Measurements from ENCODE around the gene ACMSD. TPM values are rescaled to one million over a fixed set of nuclear protein-coding genes. Genes with fewer than 3 reads are reported as not detected.

The ACMSD gene
- not detected in 2 replicates for total RNA-seq

GRCh38 chr2:134838143-134838620 is at the start of gene ACMSD:
Gene ACMSD, plus strand, starts transcription at chr2:134838616. Its CDS starts 67 bp downstream, at chr2:134838683.

DNA sequence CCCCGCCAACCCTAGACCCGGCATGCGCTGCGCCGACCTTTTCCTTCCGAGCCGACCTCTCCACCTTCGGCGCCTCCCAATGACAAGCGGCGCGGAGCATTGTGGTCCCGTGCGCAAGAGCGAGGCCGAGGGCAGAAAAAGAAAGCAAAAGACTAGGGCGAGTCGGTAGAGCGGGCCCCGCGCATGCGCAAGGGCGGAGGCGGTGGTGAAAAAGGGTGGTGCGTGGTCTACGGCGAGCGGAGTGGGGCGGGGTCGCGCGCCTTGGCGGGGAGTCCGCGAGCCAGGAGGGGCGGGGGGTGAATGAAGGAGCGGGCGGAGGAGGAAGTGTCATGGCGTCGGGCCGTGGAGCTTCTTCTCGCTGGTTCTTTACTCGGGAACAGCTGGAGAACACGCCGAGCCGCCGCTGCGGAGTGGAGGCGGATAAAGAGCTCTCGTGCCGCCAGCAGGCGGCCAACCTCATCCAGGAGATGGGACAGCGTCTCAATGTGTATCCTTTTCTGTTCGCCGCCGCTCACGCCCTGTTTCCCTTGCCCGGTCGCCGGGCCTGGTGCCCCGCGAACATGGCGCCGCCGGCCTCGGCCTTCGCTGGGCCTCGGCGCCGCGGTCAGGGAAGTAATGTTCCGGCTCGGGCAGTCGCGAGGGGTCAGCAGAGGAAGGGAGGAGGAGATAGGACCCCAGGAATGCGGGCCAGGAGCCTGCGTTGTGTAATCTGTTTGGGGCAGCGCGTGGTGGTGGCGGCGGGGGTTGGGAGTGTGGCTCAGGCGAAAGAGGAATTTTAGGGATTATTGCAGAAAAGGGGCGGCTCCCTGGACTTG is 80.3 kb downstream of the ACMSD start, which contains the start of gene CCNT2:
CCNT2 (plus strand) TSS at position 297 of the 815 bp plus-strand sequence; CDS start at position 330, 33 bp downstream.

Small RNA genes within 50 kb of the gene (small RNA-seq; reads per million reads assigned to genes)
- not detected for gene AC110620.1
- not detected for gene MIR5590

Other genes starting within 250 kb of the ACMSD start
- gene TMEM163, start 119.6 kb upstream of the ACMSD start, total RNA-seq = 1.9 and 5.2 TPM in 2 replicates
- gene CCNT2, start 80.2 kb downstream of the ACMSD start, total RNA-seq = 43.9 and 45.6 TPM in 2 replicates
- not detected in 2 replicates for gene MAP3K19, start 208.8 kb downstream of the ACMSD start, total RNA-seq
- 77.1 and 79.9 TPM in 2 replicates for gene RAB3GAP1, start 213.7 kb downstream of the ACMSD start, total RNA-seq

Data from thoracic aorta endothelial cell (primary cell).